HG03565 (cell line): Measurements from ENCODE around the gene SH2D4B.

Experiments used
- ATAC-seq: cut with Tn5 transposase; IDR thresholded peaks from one replicate; pipeline ENCODE4 v1.9.1; 2021; ENCODE audit warnings: mild to moderate bottlenecking, moderate library complexity; ENCODE audit not compliant: unreplicated experiment

Gene SH2D4B

GRCh38 chr10:80503584-80504157 lies 34.0 kb upstream of the SH2D4B start:
- no peak for ATAC-seq

GRCh38 chr10:80504158-80504811 lies 33.4 kb upstream of the SH2D4B start:
- ATAC-seq: no peak

- no peak for ATAC-seq
Measured at GRCh38 chr10:80504897-80505465, 32.7 kb upstream of the SH2D4B start.

- ATAC-seq: no peak
Measured at GRCh38 chr10:80506189-80506575, 31.5 kb upstream of the SH2D4B start.

GRCh38 chr10:80506836-80507487 lies 30.7 kb upstream of the SH2D4B start:
- no peak for ATAC-seq

- no peak for ATAC-seq
Measured at GRCh38 chr10:80509108-80509402, 28.6 kb upstream of the SH2D4B start.

GRCh38 chr10:80509403-80510161 lies 28.1 kb upstream of the SH2D4B start:
- no peak for ATAC-seq

GRCh38 chr10:80512031-80512526 lies 25.6 kb upstream of the SH2D4B start:
- ATAC-seq: no peak

GRCh38 chr10:80513106-80513505 lies 24.6 kb upstream of the SH2D4B start:
- ATAC-seq: no peak

- no peak for ATAC-seq
Measured at GRCh38 chr10:80515511-80515910, 22.2 kb upstream of the SH2D4B start.

- ATAC-seq: no peak
Measured at GRCh38 chr10:80515941-80516340, 21.8 kb upstream of the SH2D4B start.

GRCh38 chr10:80516506-80517075 lies 21.1 kb upstream of the SH2D4B start:
- no peak for ATAC-seq

GRCh38 chr10:80517416-80518142 lies 20.1 kb upstream of the SH2D4B start:
- ATAC-seq: no peak

GRCh38 chr10:80518143-80518806 lies 19.4 kb upstream of the SH2D4B start:
- peak; percentile 58 for ATAC-seq

- ATAC-seq: peak; percentile 25
Measured at GRCh38 chr10:80518807-80519360, 18.8 kb upstream of the SH2D4B start.

GRCh38 chr10:80519936-80520650 lies 17.6 kb upstream of the SH2D4B start:
- no peak for ATAC-seq

GRCh38 chr10:80520661-80521470 lies 16.8 kb upstream of the SH2D4B start:
- no peak for ATAC-seq

GRCh38 chr10:80522756-80523363 lies 14.8 kb upstream of the SH2D4B start:
- ATAC-seq: no peak
